Measurements from ENCODE around the gene PNMA6F.

DNA sequence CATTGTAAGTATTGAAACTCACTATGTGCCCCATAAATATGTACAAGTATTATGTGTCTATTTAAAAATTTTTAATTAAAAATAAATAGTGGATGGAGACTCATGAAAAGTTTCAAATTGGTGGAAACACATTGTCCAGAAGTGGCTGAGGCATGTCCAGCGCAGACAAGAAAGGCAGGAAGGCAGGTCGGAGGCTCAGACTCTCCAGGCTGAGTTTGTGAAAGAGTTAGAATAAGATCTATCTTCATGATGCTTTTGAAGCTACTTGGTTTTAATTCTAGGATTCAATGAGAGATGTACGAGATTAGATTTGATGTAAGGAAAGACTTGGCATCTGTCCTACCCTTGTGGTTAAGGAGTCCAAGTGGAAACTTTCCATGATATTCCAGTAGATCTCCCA lies 19.8 kb downstream of the PNMA6F start:
- TF ChIP-seq, protein P1, sequence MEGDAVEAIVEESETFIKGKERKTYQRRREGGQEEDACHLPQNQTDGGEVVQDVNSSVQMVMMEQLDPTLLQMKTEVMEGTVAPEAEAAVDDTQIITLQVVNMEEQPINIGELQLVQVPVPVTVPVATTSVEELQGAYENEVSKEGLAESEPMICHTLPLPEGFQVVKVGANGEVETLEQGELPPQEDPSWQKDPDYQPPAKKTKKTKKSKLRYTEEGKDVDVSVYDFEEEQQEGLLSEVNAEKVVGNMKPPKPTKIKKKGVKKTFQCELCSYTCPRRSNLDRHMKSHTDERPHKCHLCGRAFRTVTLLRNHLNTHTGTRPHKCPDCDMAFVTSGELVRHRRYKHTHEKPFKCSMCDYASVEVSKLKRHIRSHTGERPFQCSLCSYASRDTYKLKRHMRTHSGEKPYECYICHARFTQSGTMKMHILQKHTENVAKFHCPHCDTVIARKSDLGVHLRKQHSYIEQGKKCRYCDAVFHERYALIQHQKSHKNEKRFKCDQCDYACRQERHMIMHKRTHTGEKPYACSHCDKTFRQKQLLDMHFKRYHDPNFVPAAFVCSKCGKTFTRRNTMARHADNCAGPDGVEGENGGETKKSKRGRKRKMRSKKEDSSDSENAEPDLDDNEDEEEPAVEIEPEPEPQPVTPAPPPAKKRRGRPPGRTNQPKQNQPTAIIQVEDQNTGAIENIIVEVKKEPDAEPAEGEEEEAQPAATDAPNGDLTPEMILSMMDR (IDR thresholded peaks at IDR 0.05), result no peak
- TF ChIP-seq POLR2AphosphoS5 (IDR thresholded peaks at IDR 0.05) (no peak), POLR2A (IDR thresholded peaks at IDR 0.05) (no peak)

Data from stomach (tissue), 4 donors.